SJCRH30 (cell line): ENCODE data around the gene ABCA3. TPM values are rescaled to one million over a fixed set of nuclear protein-coding genes. Genes with fewer than 3 reads are reported as not detected.

Experiments used
- DNase-seq, 2 experiments: peaks; one replicate each; pipeline ENCODE4 v3.0.0-alpha.2; 2015 to 2020
- H3K27ac ChIP-seq: fragments of 250-450 bp; sonication (Bioruptor Pico); 2 replicates; pipeline ENCODE4 v1.5.1; 2020; ENCODE audit warnings: mild to moderate bottlenecking, moderate library complexity
- H3K27me3 ChIP-seq: fragments of 250-450 bp; sonication (Bioruptor Pico); 2 replicates; pipeline ENCODE4 v1.5.1; 2020; ENCODE audit warnings: mild to moderate bottlenecking, moderate library complexity
- H3K36me3 ChIP-seq: fragments of 250-450 bp; sonication (Bioruptor Pico); 2 replicates; pipeline ENCODE4 v1.5.1; 2020; ENCODE audit warnings: mild to moderate bottlenecking, moderate library complexity
- H3K4me1 ChIP-seq: fragments of 250-450 bp; sonication (Bioruptor Pico); 2 replicates; pipeline ENCODE4 v1.5.1; 2020; ENCODE audit warnings: mild to moderate bottlenecking, moderate library complexity
- H3K4me3 ChIP-seq: fragments of 250-450 bp; sonication (Bioruptor Pico); 2 replicates; pipeline ENCODE4 v1.5.1; 2020; ENCODE audit warnings: mild to moderate bottlenecking, moderate library complexity
- H3K9me3 ChIP-seq: fragments of 250-450 bp; sonication (Bioruptor Pico); replicated peaks from 2 replicates; pipeline ENCODE4 v1.5.1; 2020; ENCODE audit warnings: mild to moderate bottlenecking, moderate library complexity
- total RNA-seq: library from RNA; depleted of rRNA; stranded (reverse); fragments of >200 nt; shearing (Covaris generic); gene quantifications from 2 replicates; pipeline ENCODE4 v1.2.3, GENCODE V29; 2014

ABCA3 gene
- total RNA-seq, 1 experiment from 2014 or later = 0.10 TPM

DNA sequence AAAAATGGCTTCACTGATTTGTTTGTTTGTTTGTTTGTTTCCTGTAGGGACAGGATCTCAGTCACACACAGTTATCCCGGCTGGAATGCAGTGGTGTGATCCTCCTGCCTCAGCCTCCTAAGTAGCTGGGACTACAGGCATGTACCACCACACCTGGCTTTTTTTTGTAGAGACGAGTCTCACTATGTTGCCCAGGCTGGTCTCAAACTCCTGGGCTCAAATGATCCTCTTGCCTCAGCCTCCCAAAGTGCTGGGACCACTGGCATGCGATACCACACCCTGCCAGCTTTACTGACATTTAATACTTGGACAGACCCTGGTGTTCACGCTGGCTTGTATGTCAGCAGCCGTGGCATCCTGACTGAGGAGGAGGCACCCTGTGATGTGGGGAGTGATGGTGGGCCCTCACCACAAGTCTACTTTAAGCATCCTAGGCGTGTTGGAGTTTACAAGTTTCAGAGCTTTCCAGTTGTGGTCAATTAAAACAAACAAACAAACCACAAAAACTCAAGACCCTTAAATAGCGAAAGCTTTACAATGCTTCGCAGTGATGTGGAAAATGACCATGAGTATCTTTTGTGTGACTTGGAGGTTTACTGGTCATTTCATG, 5.1 kb downstream of the ABCA3 start:
- Histone ChIP-seq H3K27me3 (peaks cover 17% of the 10 kb centered on the region), H3K4me1 (no peaks in the 10 kb centered on the region), H3K9me3 (no peaks in the 10 kb centered on the region), H3K27ac (no peak overlapping the region), H3K36me3 (no peaks in the 10 kb centered on the region), H3K4me3 (no peak overlapping the region)
- DNase-seq = peak in 1 of 2 experiments; percentile 29

DNA sequence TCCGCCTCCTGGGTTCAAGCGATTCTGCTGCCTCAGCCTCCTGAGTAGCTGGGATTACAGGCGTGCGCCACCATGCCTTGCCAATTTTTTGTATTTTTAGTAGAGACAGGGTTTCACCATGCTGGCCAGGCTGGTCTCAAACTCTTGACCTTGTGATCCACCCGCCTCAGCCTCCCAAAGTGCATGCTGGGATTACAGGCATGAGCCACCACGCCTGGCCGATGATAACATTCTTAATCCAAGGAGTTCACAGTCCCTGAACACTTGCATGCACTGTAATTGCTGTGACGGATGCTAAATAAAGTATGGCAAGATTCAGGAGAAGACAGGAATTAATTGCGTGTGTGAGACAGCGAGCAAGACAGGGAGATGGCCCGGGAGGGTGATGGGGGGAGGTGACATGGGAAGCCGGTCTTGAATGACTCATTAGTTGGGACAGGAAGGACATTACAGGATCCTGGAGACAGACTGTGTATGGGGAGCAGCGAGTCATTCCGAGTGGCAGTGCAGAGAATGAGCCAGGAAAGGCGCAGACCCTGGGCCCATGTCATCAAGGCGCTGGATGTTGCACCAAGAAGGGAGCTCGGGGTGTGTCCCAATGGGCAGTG, 6.7 kb downstream of the ABCA3 start:
- H3K27ac ChIP-seq = no peak overlapping the region
- no peak overlapping the region for H3K4me3 ChIP-seq
- no peaks in the 10 kb centered on the region for H3K4me1 ChIP-seq
- H3K9me3 ChIP-seq = no peaks in the 10 kb centered on the region
- DNase-seq = no peak
- peaks cover 8% of the 10 kb centered on the region; the same call in 1 of the 2 replicates for H3K27me3 ChIP-seq
- no peaks in the 10 kb centered on the region for H3K36me3 ChIP-seq

DNA sequence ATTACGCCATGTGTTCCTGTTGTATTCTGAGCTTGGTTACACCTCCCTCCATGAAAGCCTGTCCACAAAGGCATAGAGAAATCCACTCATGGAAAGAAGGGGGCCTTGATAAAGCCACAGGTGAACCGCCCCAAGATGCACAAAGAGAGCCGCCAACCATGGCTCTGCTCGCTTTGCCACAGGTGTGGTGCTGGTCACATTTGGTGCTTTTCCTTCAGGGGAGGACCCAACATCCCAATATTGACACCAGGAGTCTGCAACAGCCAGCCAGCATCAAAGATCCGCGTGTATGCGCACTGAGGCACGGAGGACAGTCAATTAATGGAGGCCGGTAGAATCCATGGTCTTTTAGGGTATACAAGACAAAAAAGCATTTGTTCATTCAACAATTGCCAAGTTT, 7.3 kb downstream of the ABCA3 start:
- no peak for DNase-seq
- Histone ChIP-seq H3K27me3 (peaks cover 4% of the 10 kb centered on the region; the same call in 1 of the 2 replicates), H3K36me3 (no peaks in the 10 kb centered on the region), H3K4me1 (no peaks in the 10 kb centered on the region), H3K4me3 (no peak overlapping the region), H3K27ac (no peak overlapping the region), H3K9me3 (no peaks in the 10 kb centered on the region)

DNA sequence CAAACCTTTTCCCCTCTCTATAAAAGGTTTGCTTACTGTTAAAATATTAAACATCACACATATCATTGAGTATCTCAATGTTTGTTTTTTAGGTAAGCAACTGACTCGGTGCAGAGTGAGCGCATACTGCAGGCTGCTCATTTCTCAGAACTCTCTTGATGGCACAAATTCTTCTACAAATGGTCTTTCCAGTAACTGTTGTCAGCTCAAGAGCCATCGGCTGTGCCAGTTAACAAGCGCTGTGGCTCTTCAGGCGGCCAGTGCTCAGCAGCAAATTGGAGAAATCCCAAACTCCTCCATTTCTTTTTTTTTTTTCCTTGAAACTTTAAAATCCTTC, 8.6 kb downstream of the ABCA3 start:
- H3K27me3 ChIP-seq = no peaks in the 10 kb centered on the region; the same call in 1 of the 2 replicates
- H3K9me3 ChIP-seq = no peaks in the 10 kb centered on the region
- no peak overlapping the region for H3K27ac ChIP-seq
- no peak for DNase-seq
- no peak overlapping the region for H3K4me3 ChIP-seq
- H3K36me3 ChIP-seq = no peaks in the 10 kb centered on the region
- no peaks in the 10 kb centered on the region for H3K4me1 ChIP-seq

DNA sequence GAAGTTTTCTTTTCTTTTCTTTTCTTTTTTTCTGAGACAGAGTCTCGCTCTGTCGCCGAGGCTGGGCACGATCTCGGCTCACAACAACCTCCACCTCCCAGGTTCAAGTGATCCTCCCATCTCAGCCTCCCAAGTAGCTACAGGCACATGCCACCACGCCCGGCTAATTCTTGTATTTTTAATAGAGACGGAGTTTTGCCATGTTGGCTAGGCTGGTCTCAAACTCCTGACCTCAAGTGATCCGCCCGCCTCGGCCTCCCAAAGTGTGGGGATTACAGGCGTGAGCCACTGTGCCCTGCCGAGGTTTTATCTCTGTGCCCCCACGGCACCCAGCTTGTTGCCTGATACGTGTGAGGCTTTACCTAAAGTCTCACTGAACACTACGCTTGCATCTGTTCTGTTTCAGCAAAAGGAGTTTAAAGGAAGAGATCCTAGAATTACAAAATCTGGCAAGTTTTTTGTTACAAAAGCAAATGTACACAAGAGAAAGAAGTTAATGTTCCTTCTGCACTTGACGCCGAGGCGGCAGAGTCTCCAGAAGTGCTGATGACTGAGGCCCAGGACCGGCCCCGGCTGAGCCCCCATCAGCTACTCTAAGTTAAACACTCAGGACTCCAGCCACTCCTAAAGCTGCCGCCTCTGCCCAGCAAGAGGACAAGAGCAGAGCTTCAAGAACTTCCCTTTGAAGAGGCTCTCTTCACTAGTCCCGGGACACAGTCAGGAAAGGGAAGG, 9.2 kb downstream of the ABCA3 start:
- Histone ChIP-seq H3K36me3 (no peaks in the 10 kb centered on the region), H3K4me1 (no peaks in the 10 kb centered on the region), H3K27ac (no peak overlapping the region), H3K27me3 (no peaks in the 10 kb centered on the region; the same call in 1 of the 2 replicates), H3K9me3 (no peaks in the 10 kb centered on the region), H3K4me3 (no peak overlapping the region)
- DNase-seq = no peak

DNA sequence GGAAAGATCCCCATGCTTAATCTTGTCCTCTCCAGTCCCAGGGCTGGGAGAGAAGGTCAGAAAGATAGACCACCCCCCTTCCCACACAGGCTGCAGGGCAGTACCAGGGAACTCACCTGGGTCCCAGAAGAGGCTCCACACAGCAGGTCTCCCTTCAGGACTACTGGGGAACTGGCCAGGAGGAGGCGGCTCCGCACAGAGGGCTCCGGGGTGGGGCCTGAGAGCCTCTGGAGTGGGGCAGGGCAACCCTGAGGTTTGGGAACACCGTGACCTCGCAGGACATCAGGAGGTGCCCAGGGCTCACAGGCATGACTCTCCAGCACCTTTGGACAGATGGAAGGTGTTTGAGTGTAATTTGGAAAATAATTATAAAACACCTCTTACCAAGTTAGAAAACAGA, 11.0 kb downstream of the ABCA3 start:
- H3K27ac ChIP-seq = no peak overlapping the region
- H3K4me1 ChIP-seq = no peaks in the 10 kb centered on the region
- no peaks in the 10 kb centered on the region for H3K36me3 ChIP-seq
- H3K27me3 ChIP-seq = no peaks in the 10 kb centered on the region; the same call in 1 of the 2 replicates
- DNase-seq = no peak
- H3K9me3 ChIP-seq = no peaks in the 10 kb centered on the region
- no peak overlapping the region for H3K4me3 ChIP-seq

DNA sequence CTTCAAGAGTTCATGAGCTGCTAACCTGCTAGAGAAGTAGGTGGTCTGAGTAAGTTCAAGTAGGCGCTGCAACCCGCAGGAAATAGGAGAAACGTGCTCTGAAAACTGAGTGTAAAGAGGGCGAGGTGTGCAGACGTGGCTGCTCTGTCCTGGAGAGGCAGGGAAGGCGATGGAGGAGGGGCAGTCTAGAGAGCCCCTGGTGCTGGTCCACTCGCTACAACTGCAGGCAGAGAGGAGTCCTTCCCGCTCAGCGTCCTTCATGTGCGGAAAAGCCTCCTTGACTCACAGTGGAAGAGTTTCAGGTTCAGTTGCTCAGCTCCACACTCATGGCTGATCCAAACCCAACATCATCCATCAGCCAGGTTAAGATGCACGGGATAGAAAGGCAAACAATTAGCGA, 12.1 kb downstream of the ABCA3 start:
- H3K4me3 ChIP-seq = no peak overlapping the region
- H3K36me3 ChIP-seq = no peaks in the 10 kb centered on the region
- H3K4me1 ChIP-seq = no peaks in the 10 kb centered on the region
- DNase-seq = no peak
- H3K27me3 ChIP-seq = no peaks in the 10 kb centered on the region; the same call in 1 of the 2 replicates
- H3K9me3 ChIP-seq = no peaks in the 10 kb centered on the region
- no peak overlapping the region for H3K27ac ChIP-seq

DNA sequence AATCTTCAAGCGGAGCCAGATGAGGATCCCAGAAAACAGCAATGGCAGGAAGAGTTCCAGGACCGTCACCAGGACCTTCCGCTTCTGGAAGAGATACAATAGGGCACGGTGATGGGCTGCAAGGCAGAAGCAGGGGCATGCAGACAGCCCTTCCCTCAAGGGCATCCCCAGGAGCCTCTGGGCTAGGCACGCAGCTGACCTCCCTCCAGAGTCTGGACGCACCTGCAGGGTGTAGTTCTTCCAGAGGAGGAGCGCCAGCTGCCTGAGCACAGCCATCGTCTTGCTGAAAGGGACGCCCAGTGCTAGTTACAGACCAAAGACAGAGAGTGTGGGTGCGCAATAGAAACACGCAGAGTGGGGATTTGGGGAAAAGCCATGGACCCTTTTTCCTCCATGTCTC, 14.3 kb downstream of the ABCA3 start:
- Histone ChIP-seq H3K27me3 (no peaks in the 10 kb centered on the region; the same call in 1 of the 2 replicates), H3K9me3 (no peaks in the 10 kb centered on the region), H3K4me1 (no peaks in the 10 kb centered on the region), H3K4me3 (no peak overlapping the region), H3K36me3 (no peaks in the 10 kb centered on the region), H3K27ac (no peak overlapping the region)
- no peak for DNase-seq

DNA sequence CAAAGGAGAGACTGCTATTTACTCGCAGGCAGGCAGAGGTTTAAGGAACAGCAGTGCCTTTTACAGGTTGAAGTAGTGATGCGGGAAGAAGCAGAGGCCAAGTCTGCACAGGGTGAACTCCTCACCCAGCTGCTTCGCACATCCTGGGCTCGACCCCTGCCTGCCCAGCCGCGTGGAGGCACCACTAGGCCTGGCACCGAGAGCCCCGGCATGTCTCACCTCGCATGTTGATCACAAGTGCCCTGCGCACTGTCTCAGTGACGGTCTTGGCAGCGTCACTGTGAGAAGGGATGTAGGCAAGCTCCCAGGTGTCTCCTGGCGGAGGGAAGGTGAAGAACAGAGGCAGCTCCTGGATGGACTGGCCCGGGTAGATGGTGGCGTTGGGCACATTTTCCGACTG, 14.7 kb downstream of the ABCA3 start:
- Histone ChIP-seq H3K4me3 (no peak overlapping the region), H3K36me3 (no peaks in the 10 kb centered on the region), H3K27me3 (no peaks in the 10 kb centered on the region; the same call in 1 of the 2 replicates), H3K27ac (no peak overlapping the region), H3K9me3 (no peaks in the 10 kb centered on the region), H3K4me1 (no peaks in the 10 kb centered on the region)
- no peak for DNase-seq

DNA sequence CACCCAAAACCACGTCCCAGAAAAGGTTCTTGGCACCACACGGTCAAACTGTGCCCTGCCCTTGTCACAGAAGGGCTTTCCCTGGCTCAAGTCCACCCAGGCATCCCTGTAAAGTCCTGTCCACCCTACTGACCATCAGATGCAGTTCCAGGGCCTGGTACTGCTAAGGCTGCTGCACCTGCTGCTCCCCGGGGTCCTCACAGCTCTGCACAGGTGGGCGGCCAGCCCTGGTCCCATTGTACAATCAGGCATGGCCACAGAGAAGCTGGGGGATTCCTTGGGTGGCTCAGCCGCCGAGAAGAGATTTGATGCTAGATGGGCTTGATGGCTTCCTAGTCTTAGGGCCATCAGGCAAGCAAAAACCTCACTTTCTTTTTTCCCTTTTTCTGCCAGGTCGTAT, 15.3 kb downstream of the ABCA3 start:
- Histone ChIP-seq H3K27ac (no peak overlapping the region), H3K9me3 (no peaks in the 10 kb centered on the region), H3K4me1 (no peaks in the 10 kb centered on the region), H3K27me3 (no peaks in the 10 kb centered on the region; the same call in 1 of the 2 replicates), H3K4me3 (no peak overlapping the region), H3K36me3 (no peaks in the 10 kb centered on the region)
- no peak for DNase-seq

DNA sequence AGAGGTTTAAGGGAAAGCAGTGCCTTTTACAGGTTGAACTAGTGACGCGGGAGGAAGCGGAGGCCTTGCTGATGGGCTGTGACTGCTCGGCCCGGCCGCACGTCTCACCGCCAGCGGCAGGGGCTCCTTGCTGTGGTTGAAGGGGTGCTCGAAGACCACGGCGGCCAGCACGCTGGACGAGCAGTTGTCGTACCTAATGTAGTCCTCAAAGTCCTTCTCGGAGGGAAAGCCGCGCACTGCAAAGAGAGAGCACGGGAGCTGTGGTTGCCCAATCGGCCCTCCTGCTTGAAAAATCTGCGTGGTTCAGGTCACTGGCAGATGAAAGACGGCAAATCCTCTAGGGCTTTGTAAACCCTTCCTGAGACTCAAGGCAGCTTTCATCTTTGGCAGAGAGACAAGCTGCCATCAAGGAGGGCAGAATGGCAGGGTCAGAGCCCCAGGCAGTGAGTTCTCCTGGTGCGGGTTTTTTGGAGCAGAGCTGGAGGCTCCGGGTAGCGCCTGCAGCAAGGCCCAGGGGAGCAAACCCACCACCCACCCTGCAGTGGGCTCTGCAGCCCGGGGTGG, 16.1 kb downstream of the ABCA3 start:
- Histone ChIP-seq H3K4me3 (no peak overlapping the region), H3K27ac (no peak overlapping the region), H3K36me3 (no peaks in the 10 kb centered on the region), H3K4me1 (no peaks in the 10 kb centered on the region), H3K27me3 (no peaks in the 10 kb centered on the region; the same call in 1 of the 2 replicates), H3K9me3 (no peaks in the 10 kb centered on the region)
- DNase-seq = no peak

DNA sequence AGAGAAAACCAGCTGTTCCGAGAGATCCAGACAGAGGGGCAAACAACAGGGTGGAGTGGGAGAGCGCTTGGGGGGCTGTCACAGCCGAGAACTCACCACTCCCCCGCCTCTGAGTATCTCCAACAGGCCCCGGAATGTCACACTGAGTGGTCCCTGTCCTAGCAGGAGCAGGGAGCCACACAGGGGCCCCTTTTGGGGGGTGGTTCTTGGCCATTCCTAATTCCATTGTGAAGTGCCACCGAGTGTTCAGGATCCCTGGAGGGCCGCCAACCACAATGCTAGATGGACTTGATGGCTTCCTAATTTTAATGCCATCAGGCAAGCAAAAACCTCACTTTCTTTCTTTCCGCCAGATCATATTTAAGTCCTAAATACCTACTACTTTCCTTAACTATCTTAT, 16.8 kb downstream of the ABCA3 start:
- Histone ChIP-seq H3K27ac (no peak overlapping the region), H3K9me3 (no peaks in the 10 kb centered on the region), H3K4me3 (no peak overlapping the region), H3K27me3 (no peaks in the 10 kb centered on the region; the same call in 1 of the 2 replicates), H3K36me3 (no peaks in the 10 kb centered on the region), H3K4me1 (no peaks in the 10 kb centered on the region)
- DNase-seq = no peak

DNA sequence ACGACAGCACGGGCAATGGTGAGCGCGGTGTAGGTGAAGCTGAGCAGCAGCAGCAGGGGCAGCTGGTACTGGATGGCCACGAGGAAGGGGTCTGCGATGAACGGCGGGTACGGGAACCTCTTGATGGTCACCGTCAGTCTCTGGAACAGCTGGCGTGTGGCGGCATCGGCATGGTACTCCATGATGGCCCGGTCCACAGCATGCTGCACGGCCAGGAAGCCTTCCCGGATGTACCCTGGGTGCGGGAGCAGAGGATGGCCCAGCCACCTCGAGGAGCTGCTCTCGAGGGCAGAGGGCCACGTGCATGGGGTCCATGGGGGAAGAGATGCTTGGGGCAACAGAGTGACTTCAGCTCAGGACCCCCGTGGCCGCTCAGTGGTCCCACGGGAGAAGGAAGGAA, 20.9 kb downstream of the ABCA3 start:
- H3K27ac ChIP-seq = no peak overlapping the region
- H3K4me3 ChIP-seq = no peak overlapping the region
- no peaks in the 10 kb centered on the region for H3K9me3 ChIP-seq
- H3K36me3 ChIP-seq = no peaks in the 10 kb centered on the region
- DNase-seq = no peak
- no peaks in the 10 kb centered on the region for H3K4me1 ChIP-seq
- no peaks in the 10 kb centered on the region for H3K27me3 ChIP-seq

DNA sequence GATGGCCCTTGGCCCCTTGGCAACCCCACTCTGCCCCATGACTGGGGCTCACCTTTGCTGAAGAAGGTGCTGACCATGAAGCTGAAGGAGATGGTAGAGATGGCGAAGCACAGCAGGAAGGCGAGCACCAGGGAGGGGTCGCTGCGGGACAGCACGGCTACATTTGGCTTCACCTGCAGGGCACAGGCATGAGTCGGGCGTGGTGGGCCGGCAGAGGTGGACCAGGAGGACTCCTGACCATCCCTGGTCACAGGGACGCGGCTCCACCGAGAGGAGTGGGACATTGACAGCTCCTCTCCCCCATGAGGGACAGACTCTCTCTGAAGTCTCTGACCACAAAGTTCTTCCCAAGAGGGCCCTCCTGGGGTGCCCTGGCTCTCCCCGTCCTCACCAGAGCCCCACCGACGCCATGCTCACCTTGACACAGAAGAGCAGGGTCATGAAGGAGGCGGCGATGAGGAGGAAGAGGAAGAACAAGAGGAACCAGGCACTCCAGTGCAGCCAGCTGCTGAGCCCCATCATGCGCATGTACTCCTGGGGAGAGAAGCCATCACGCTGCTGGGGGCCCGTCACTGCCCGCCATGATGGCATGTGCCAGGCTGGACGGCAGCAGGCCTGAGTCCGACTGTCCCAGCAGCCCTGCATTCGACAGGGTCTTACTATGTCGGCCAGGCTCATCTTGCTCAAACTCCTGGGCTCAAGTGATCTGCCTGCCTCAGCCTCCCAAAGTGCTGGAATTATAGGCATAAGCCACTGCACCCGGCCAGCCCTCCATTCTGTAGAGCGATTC, 23.1 kb downstream of the ABCA3 start:
- H3K27me3 ChIP-seq = no peaks in the 10 kb centered on the region
- no peaks in the 10 kb centered on the region for H3K9me3 ChIP-seq
- H3K36me3 ChIP-seq = no peaks in the 10 kb centered on the region
- H3K4me3 ChIP-seq = no peak overlapping the region
- H3K4me1 ChIP-seq = no peaks in the 10 kb centered on the region
- no peak overlapping the region for H3K27ac ChIP-seq
- no peak for DNase-seq
